Natural killer cell treated with Interleukin-12 subunit alpha and Interleukin-12 subunit beta and Interleukin-15 and Interleukin-18, amount 100 ng/mL, for 72 hours (primary cell): ENCODE measurements around the gene SHB. TPM values are rescaled to one million over a fixed set of nuclear protein-coding genes. Genes with fewer than 3 reads are reported as not detected.
"Not testable (repeated sequence)": the region's sequence is repeated elsewhere in the genome, so short reads cannot be mapped to it uniquely, and the experiment has no call there.

Experiments
- ATAC-seq, 2 donors: fragments of 150-1000 bp; cut with Tn5 transposase in 1 of 2; sonication (Bioruptor Pico), chemical (Tn5 transposase) in 1 of 2; 2 replicates each; pipeline ENCODE4 v1.10.0; 2021
- DNase-seq: peaks from one replicate; pipeline ENCODE4 v3.0.0; 2022; ENCODE audit warnings: low spot score
- H3K27ac Mint-ChIP-seq, 2 donors: 1 replicate in 1 of 2; 2 replicates in 1 of 2; pipeline ENCODE4 v1.8.0; 2022; ENCODE audit warnings: mixed read lengths in 2 of 2, mild to moderate bottlenecking in 1 of 2, moderate library complexity in 1 of 2
- H3K27me3 Mint-ChIP-seq, 2 donors: 1 replicate in 1 of 2; 2 replicates in 1 of 2; pipeline ENCODE4 v1.8.0; 2022; ENCODE audit warnings: mixed read lengths in 2 of 2
- H3K36me3 Mint-ChIP-seq: one replicate; pipeline ENCODE4 v1.8.0; 2022; ENCODE audit warnings: mixed read lengths
- H3K4me1 Mint-ChIP-seq, 2 donors: 1 replicate in 1 of 2; 2 replicates in 1 of 2; pipeline ENCODE4 v1.8.0; 2022; ENCODE audit warnings: low read depth in 2 of 2, mixed read lengths in 2 of 2, mild to moderate bottlenecking in 1 of 2
- H3K4me3 Mint-ChIP-seq: one replicate; pipeline ENCODE4 v1.8.0; 2022; ENCODE audit warnings: mixed read lengths
- H3K9me3 Mint-ChIP-seq: 2 replicates; pipeline ENCODE4 v1.8.0; 2022; ENCODE audit warnings: mixed read lengths
- total RNA-seq, 2 donors: library from RNA; stranded (reverse); gene quantifications; one replicate each; pipeline ENCODE4 v1.2.3, GENCODE V29; 2022

The SHB gene
- total RNA-seq, 2 donors from 2014 or later = 0.14 to 1.6 TPM

- ATAC-seq = no peak
These were observed 157.8 kb downstream of the SHB start for GRCh38 chr9:37911271-37911681.

GRCh38 chr9:37910271-37910670, 158.8 kb downstream of the SHB start:
- Mint-ChIP-seq H3K27ac (peak overlapping the region in 1 of 2 donors; percentile 74), H3K9me3 (no peaks in the 10 kb centered on the region), H3K4me1 (peaks cover 14 to 17% of the 10 kb centered on the region in 2 donors), H3K27me3 (no peaks in the 10 kb centered on the region), H3K4me3 (no peak overlapping the region), H3K36me3 (no peaks in the 10 kb centered on the region)
- DNase-seq (no peak), ATAC-seq (no peak)

More at GRCh38 chr9:37911271-37911681, 157.8 kb downstream of the SHB start:
- H3K4me3 Mint-ChIP-seq = no peak overlapping the region
- no peaks in the 10 kb centered on the region for H3K9me3 Mint-ChIP-seq
- peaks cover 14 to 17% of the 10 kb centered on the region in 2 donors for H3K4me1 Mint-ChIP-seq
- H3K27me3 Mint-ChIP-seq = no peaks in the 10 kb centered on the region
- no peak overlapping the region for H3K27ac Mint-ChIP-seq
- no peaks in the 10 kb centered on the region for H3K36me3 Mint-ChIP-seq
- no peak for DNase-seq

GRCh38 chr9:37909836-37910235, 159.2 kb downstream of the SHB start:
- not testable (repeated sequence) for H3K4me3 Mint-ChIP-seq, DNase-seq, H3K36me3 Mint-ChIP-seq, ATAC-seq, H3K9me3 Mint-ChIP-seq, H3K27me3 Mint-ChIP-seq
- peak overlapping the region in 1 of 2 donors; percentile 74 for H3K27ac Mint-ChIP-seq
- peaks cover 14 to 17% of the 10 kb centered on the region in 2 donors for H3K4me1 Mint-ChIP-seq

GRCh38 chr9:37909326-37909725, 159.7 kb downstream of the SHB start:
- Mint-ChIP-seq H3K9me3 (no peaks in the 10 kb centered on the region), H3K27me3 (no peaks in the 10 kb centered on the region), H3K4me3 (no peak overlapping the region), H3K36me3 (no peaks in the 10 kb centered on the region), H3K4me1 (peaks cover 17 to 19% of the 10 kb centered on the region in 2 donors), H3K27ac (peak overlapping the region in 1 of 2 donors; percentile 1)
- no peak for DNase-seq
- no peak for ATAC-seq

GRCh38 chr9:37908698-37909186, 160.3 kb downstream of the SHB start:
- Mint-ChIP-seq H3K27ac (peak overlapping the region; percentile 1 to 4), H3K4me1 (peaks cover 15 to 20% of the 10 kb centered on the region in 2 donors), H3K9me3 (no peaks in the 10 kb centered on the region), H3K4me3 (peak overlapping the region; percentile 16), H3K27me3 (no peaks in the 10 kb centered on the region), H3K36me3 (no peaks in the 10 kb centered on the region)
- ATAC-seq (peak; percentile 58 to 70), DNase-seq (peak; percentile 72)

- Mint-ChIP-seq H3K9me3 (no peaks in the 10 kb centered on the region), H3K36me3 (no peaks in the 10 kb centered on the region), H3K27ac (peak overlapping the region; percentile 1 to 4), H3K27me3 (no peaks in the 10 kb centered on the region), H3K4me1 (peaks cover 11 to 16% of the 10 kb centered on the region in 2 donors), H3K4me3 (no peak overlapping the region)
- no peak for ATAC-seq
- DNase-seq = no peak
These were observed 160.7 kb downstream of the SHB start for GRCh38 chr9:37908283-37908682.

GRCh38 chr9:37906312-37907239, 162.5 kb downstream of the SHB start:
- H3K4me1 Mint-ChIP-seq = peaks cover 19 to 21% of the 10 kb centered on the region in 2 donors
- H3K9me3 Mint-ChIP-seq = no peaks in the 10 kb centered on the region
- no peak overlapping the region for H3K27ac Mint-ChIP-seq
- no peaks in the 10 kb centered on the region for H3K27me3 Mint-ChIP-seq
- DNase-seq = no peak
- H3K4me3 Mint-ChIP-seq = peak overlapping the region; percentile 1
- H3K36me3 Mint-ChIP-seq = no peaks in the 10 kb centered on the region
- no peak for ATAC-seq

GRCh38 chr9:37905776-37906175, 163.3 kb downstream of the SHB start:
- H3K4me1 Mint-ChIP-seq = peaks cover 19 to 22% of the 10 kb centered on the region in 2 donors
- no peak for DNase-seq
- H3K27ac Mint-ChIP-seq = no peak overlapping the region
- no peaks in the 10 kb centered on the region for H3K36me3 Mint-ChIP-seq
- ATAC-seq = no peak
- no peaks in the 10 kb centered on the region for H3K9me3 Mint-ChIP-seq
- peak overlapping the region; percentile 1 for H3K4me3 Mint-ChIP-seq
- H3K27me3 Mint-ChIP-seq = no peaks in the 10 kb centered on the region

- no peaks in the 10 kb centered on the region for H3K36me3 Mint-ChIP-seq
- H3K4me3 Mint-ChIP-seq = no peak overlapping the region
- no peaks in the 10 kb centered on the region for H3K9me3 Mint-ChIP-seq
- peaks cover 19 to 24% of the 10 kb centered on the region in 2 donors for H3K4me1 Mint-ChIP-seq
- peak overlapping the region; percentile 89 to 93 for H3K27ac Mint-ChIP-seq
- H3K27me3 Mint-ChIP-seq = no peaks in the 10 kb centered on the region
- no peak for DNase-seq
- ATAC-seq = no peak
These were observed 163.9 kb downstream of the SHB start for GRCh38 chr9:37905131-37905505.

GRCh38 chr9:37904445-37905130, 164.4 kb downstream of the SHB start:
- Mint-ChIP-seq H3K36me3 (no peaks in the 10 kb centered on the region), H3K27me3 (no peaks in the 10 kb centered on the region), H3K4me1 (peaks cover 19 to 24% of the 10 kb centered on the region in 2 donors), H3K9me3 (no peaks in the 10 kb centered on the region), H3K27ac (peak overlapping the region; percentile 89 to 93), H3K4me3 (peak overlapping the region; percentile 92)
- DNase-seq = no peak
- ATAC-seq = no peak

GRCh38 chr9:37903647-37904444, 165.2 kb downstream of the SHB start, which contains the start of gene SLC25A51:
TSS of gene SLC25A51 (minus strand) at chr9:37904127. CDS start at chr9:37888550, 15,577 bp downstream.
- H3K4me3 Mint-ChIP-seq = peak within 1 kb of the TSS; percentile 92
- peak; percentile 94 for DNase-seq
- no peaks in the 10 kb centered on the region for H3K36me3 Mint-ChIP-seq
- H3K9me3 Mint-ChIP-seq = no peaks in the 10 kb centered on the region
- peak within 1 kb of the TSS; percentile 89 to 93 for H3K27ac Mint-ChIP-seq
- peak; percentile 91 to 92 for ATAC-seq
- H3K4me1 Mint-ChIP-seq = peaks cover 16 to 21% of the 10 kb centered on the region in 2 donors
- no peaks in the 10 kb centered on the region for H3K27me3 Mint-ChIP-seq

- Mint-ChIP-seq H3K36me3 (no peaks in the 10 kb centered on the region), H3K27ac (peak overlapping the region; percentile 72 to 93), H3K4me1 (peaks cover 8 to 14% of the 10 kb centered on the region in 2 donors), H3K4me3 (peak overlapping the region; percentile 92), H3K27me3 (no peaks in the 10 kb centered on the region), H3K9me3 (no peaks in the 10 kb centered on the region)
- DNase-seq (no peak), ATAC-seq (no peak)
These were observed 166.0 kb downstream of the SHB start for GRCh38 chr9:37902796-37903646.
